SU-DHL-6 (cell line): Measurements from ENCODE around the gene GNL3.

Experiments
- H2AFZ ChIP-seq: fragments of 200-600 bp; sonication (generic); 2 replicates; pipeline ENCODE4 v1.6.1; 2014; ENCODE audit warnings: low read depth, mild to moderate bottlenecking, moderate library complexity, mixed read lengths, antibody characterized with exemption, low read length; ENCODE audit not compliant: severe bottlenecking
- H3F3A ChIP-seq: fragments of 200-600 bp; shearing (Covaris generic); 2 replicates; pipeline ENCODE4 v1.6.0; 2016; ENCODE audit warnings: antibody characterized with exemption, mild to moderate bottlenecking; ENCODE audit not compliant: insufficient read depth
- H3K27ac ChIP-seq: fragments of 200-600 bp; sonication (generic); 2 replicates; pipeline ENCODE4 v1.5.1; 2016; ENCODE audit warnings: low read depth, mild to moderate bottlenecking, low read length, moderate library complexity, mixed read lengths
- H3K27me3 ChIP-seq: fragments of 200-600 bp; sonication (generic), shearing (Covaris generic); 2 replicates; pipeline ENCODE4 v1.6.0; 2014; ENCODE audit warnings: mild to moderate bottlenecking, low read length
- H3K36me3 ChIP-seq: fragments of 200-600 bp; sonication (generic); 2 replicates; pipeline ENCODE4 v1.6.1; 2014; ENCODE audit warnings: mild to moderate bottlenecking, low read length, mixed read lengths
- H3K4me2 ChIP-seq: fragments of 300-600, 200-600 bp; shearing (Covaris generic), sonication (generic); 2 replicates; pipeline ENCODE4 v1.6.0; 2014; ENCODE audit warnings: low read length, low read depth, mild to moderate bottlenecking; ENCODE audit not compliant: poor library complexity, severe bottlenecking
- H3K4me3 ChIP-seq: fragments of 200-600 bp; sonication (generic); 2 replicates; pipeline ENCODE4 v1.5.1; 2014; ENCODE audit warnings: antibody characterized with exemption, low read length, mild to moderate bottlenecking, mixed read lengths; ENCODE audit not compliant: insufficient read depth, poor library complexity, severe bottlenecking
- H3K79me2 ChIP-seq: fragments of 200-600 bp; sonication (generic); 2 replicates; pipeline ENCODE4 v1.6.1; 2014; ENCODE audit warnings: mild to moderate bottlenecking, low read length, moderate library complexity; ENCODE audit not compliant: insufficient read depth
- H3K9ac ChIP-seq: fragments of 200-600 bp; sonication (generic); 2 replicates; pipeline ENCODE4 v1.7.0; 2014; ENCODE audit warnings: mild to moderate bottlenecking, low read length
- H3K9me2 ChIP-seq: fragments of 200-600 bp; sonication (generic); replicated peaks from 2 replicates; pipeline ENCODE4 v1.6.1; 2014; ENCODE audit warnings: low read length; ENCODE audit not compliant: insufficient read depth
- H3K9me3 ChIP-seq: fragments of 200-600 bp; sonication (generic); 2 replicates; pipeline ENCODE4 v1.6.1; 2014; ENCODE audit warnings: low read length, mixed read lengths; ENCODE audit not compliant: insufficient read depth
- H4K20me1 ChIP-seq: fragments of 200-600 bp; sonication (generic); 2 replicates; pipeline ENCODE4 v1.6.1; 2014; ENCODE audit warnings: low read depth, mild to moderate bottlenecking, antibody characterized with exemption, low read length, moderate library complexity, mixed read lengths
- CTCF ChIP-seq: fragments of 200-600 bp; sonication (generic); IDR thresholded peaks from one replicate; pipeline ENCODE4 v1.5.1; 2017; ENCODE audit warnings: antibody characterized with exemption, mild to moderate bottlenecking, low read length, moderate library complexity; ENCODE audit not compliant: insufficient read depth, poor library complexity, severe bottlenecking
- EZH2phosphoT487 ChIP-seq: fragments of 200-600 bp; sonication (generic), shearing (Covaris generic); conservative IDR thresholded peaks from 2 replicates; pipeline ENCODE4 v1.6.1; 2018; ENCODE audit warnings: mild to moderate bottlenecking, antibody characterized with exemption, low read length, moderate library complexity, mixed read lengths

The GNL3 gene

GRCh38 chr3:52712291-52713212 is 26.7 kb downstream of the GNL3 start:
- Histone ChIP-seq H3K4me3 (no peak overlapping the region), H4K20me1 (no peaks in the 10 kb centered on the region), H2AFZ (no peak overlapping the region), H3K4me2 (no peak overlapping the region), H3K9me3 (no peaks in the 10 kb centered on the region), H3K9ac (no peak overlapping the region), H3K36me3 (peaks cover 8% of the 10 kb centered on the region; the same call in 1 of the 2 replicates), H3K9me2 (no peaks in the 10 kb centered on the region), H3K79me2 (0 out of 2 replicates have a peak, but pooled peaks cover 5% of the 10 kb centered on the region), H3K27ac (no peak overlapping the region), H3K27me3 (no peaks in the 10 kb centered on the region), H3F3A (peaks cover 31% of the 10 kb centered on the region)
- no peak for TF ChIP-seq EZH2phosphoT487
- no peak for TF ChIP-seq CTCF

- Histone ChIP-seq H3K4me2 (no peak overlapping the region), H3K27ac (no peak overlapping the region), H3K9me2 (no peaks in the 10 kb centered on the region), H4K20me1 (no peaks in the 10 kb centered on the region), H3K27me3 (no peaks in the 10 kb centered on the region), H3K4me3 (no peak overlapping the region), H2AFZ (no peak overlapping the region), H3K9ac (no peak overlapping the region), H3K36me3 (no peaks in the 10 kb centered on the region; the same call in 1 of the 2 replicates), H3K9me3 (no peaks in the 10 kb centered on the region), H3K79me2 (no peaks in the 10 kb centered on the region), H3F3A (peaks cover 20% of the 10 kb centered on the region)
- TF ChIP-seq EZH2phosphoT487 = no peak
- no peak for TF ChIP-seq CTCF
Observed at GRCh38 chr3:52714335-52715302, 28.8 kb downstream of the GNL3 start.

GRCh38 chr3:52715714-52716305 is 30.0 kb downstream of the GNL3 start:
- H3K27me3 ChIP-seq = no peaks in the 10 kb centered on the region
- no peaks in the 10 kb centered on the region for H3K9me2 ChIP-seq
- no peaks in the 10 kb centered on the region for H4K20me1 ChIP-seq
- H3K9me3 ChIP-seq = no peaks in the 10 kb centered on the region
- H3F3A ChIP-seq = peaks cover 11% of the 10 kb centered on the region
- no peaks in the 10 kb centered on the region for H3K79me2 ChIP-seq
- no peak overlapping the region for H3K4me3 ChIP-seq
- TF ChIP-seq EZH2phosphoT487 (no peak), CTCF (no peak)
- no peak overlapping the region for H3K9ac ChIP-seq
- no peak overlapping the region for H3K4me2 ChIP-seq
- no peak overlapping the region for H3K27ac ChIP-seq
- no peak overlapping the region for H2AFZ ChIP-seq
- no peaks in the 10 kb centered on the region; the same call in 1 of the 2 replicates for H3K36me3 ChIP-seq
